Skin epidermis (tissue), 12 donors: Measurements from ENCODE around the gene TAB2.

Source experiments
- H3K27ac ChIP-seq, 21 experiments: fragments of 200-600 bp; sonication (generic) in 11 of 21; one replicate each; pipeline ENCODE4 v1.5.0; 2020; ENCODE audit warnings: mild to moderate bottlenecking in 3 of 21, inconsistent platforms in 2 of 21, moderate library complexity in 2 of 21
- H3K4me3 ChIP-seq, 7 experiments: fragments of 200-600 bp; sonication (generic) in 2 of 7; one replicate each; pipeline ENCODE4 v1.5.0; 2020; ENCODE audit warnings: inconsistent platforms in 2 of 7, mild to moderate bottlenecking in 2 of 7, moderate library complexity in 1 of 7

Gene TAB2

GRCh38 chr6:149397384-149397783 lies 79.9 kb downstream of the TAB2 start:
- Histone ChIP-seq H3K27ac (no peak overlapping the region), H3K4me3 (no peak overlapping the region)

GRCh38 chr6:149400050-149400449 lies 82.5 kb downstream of the TAB2 start, which contains the start of gene SUMO4:
TSS of gene SUMO4 (plus strand) at chr6:149400262. CDS start at chr6:149400392, 130 bp downstream.
- no peak within 1 kb of the TSS for H3K27ac ChIP-seq
- no peak within 1 kb of the TSS for H3K4me3 ChIP-seq

- Histone ChIP-seq H3K27ac (no peak overlapping the region), H3K4me3 (no peak overlapping the region)
Measured at GRCh38 chr6:149403534-149403933, 86.0 kb downstream of the TAB2 start.

- Histone ChIP-seq H3K27ac (no peak overlapping the region), H3K4me3 (no peak overlapping the region)
Measured at GRCh38 chr6:149405823-149406765, 88.6 kb downstream of the TAB2 start.

- Histone ChIP-seq H3K27ac (no peak overlapping the region), H3K4me3 (no peak overlapping the region)
Measured at GRCh38 chr6:149409617-149410016, 92.1 kb downstream of the TAB2 start.

- Histone ChIP-seq H3K4me3 (no peak overlapping the region), H3K27ac (no peak overlapping the region)
Measured at GRCh38 chr6:149410557-149410956, 93.0 kb downstream of the TAB2 start.

- no peak overlapping the region for H3K27ac ChIP-seq
Measured at GRCh38 chr6:149414009-149414408, 96.5 kb downstream of the TAB2 start.

GRCh38 chr6:149414821-149415220 lies 97.3 kb downstream of the TAB2 start:
- Histone ChIP-seq H3K27ac (no peak overlapping the region), H3K4me3 (no peak overlapping the region)

More at GRCh38 chr6:149414009-149414408, 96.5 kb downstream of the TAB2 start:
- H3K4me3 ChIP-seq, result no peak overlapping the region

- no peak overlapping the region for H3K27ac ChIP-seq
Measured at GRCh38 chr6:149419696-149420404, 102.3 kb downstream of the TAB2 start.

GRCh38 chr6:149421132-149421531 lies 103.6 kb downstream of the TAB2 start:
- no peak overlapping the region for H3K27ac ChIP-seq
- no peak overlapping the region for H3K4me3 ChIP-seq

More at GRCh38 chr6:149419696-149420404, 102.3 kb downstream of the TAB2 start:
- no peak overlapping the region for H3K4me3 ChIP-seq

- Histone ChIP-seq H3K4me3 (no peak overlapping the region), H3K27ac (peak overlapping the region in 8 of 21 experiments; percentile 10 to 85 (median 50))
Measured at GRCh38 chr6:149422581-149422980, 105.1 kb downstream of the TAB2 start.

GRCh38 chr6:149423964-149424440 lies 106.5 kb downstream of the TAB2 start:
- H3K27ac ChIP-seq, result peak overlapping the region in 15 of 21 experiments; percentile 6 to 85 (median 59)
- H3K4me3 ChIP-seq, result no peak overlapping the region

GRCh38 chr6:149425224-149425623 lies 107.7 kb downstream of the TAB2 start:
- Histone ChIP-seq H3K27ac (peak overlapping the region in 2 of 21 experiments; percentile 7 to 18), H3K4me3 (no peak overlapping the region)

- H3K27ac ChIP-seq, result no peak overlapping the region
- H3K4me3 ChIP-seq, result no peak overlapping the region
Measured at GRCh38 chr6:149425754-149426153, 108.2 kb downstream of the TAB2 start.

- no peak overlapping the region for H3K4me3 ChIP-seq
- H3K27ac ChIP-seq, result no peak overlapping the region
Measured at GRCh38 chr6:149428606-149429005, 111.1 kb downstream of the TAB2 start.

GRCh38 chr6:149429427-149430360 lies 112.2 kb downstream of the TAB2 start:
- H3K27ac ChIP-seq, result no peak overlapping the region

GRCh38 chr6:149431905-149432775 lies 114.6 kb downstream of the TAB2 start:
- Histone ChIP-seq H3K4me3 (no peak overlapping the region), H3K27ac (peak overlapping the region in 6 of 21 experiments; percentile 30 to 62 (median 45))

More at GRCh38 chr6:149429427-149430360, 112.2 kb downstream of the TAB2 start:
- no peak overlapping the region for H3K4me3 ChIP-seq

GRCh38 chr6:149433405-149433804 lies 115.9 kb downstream of the TAB2 start:
- H3K27ac ChIP-seq, result peak overlapping the region in 1 of 21 experiments; percentile 40
- H3K4me3 ChIP-seq, result no peak overlapping the region
